Naive B cell (primary cell): ENCODE results near the gene ATAD3C. TPM values are rescaled to one million over a fixed set of nuclear protein-coding genes. Genes with fewer than 3 reads are reported as not detected.
A peak's percentile ranks its signal among the peaks of the same experiment; 100 is the strongest.
"Not testable (repeated sequence)": the region's sequence is repeated elsewhere in the genome, so short reads cannot be mapped to it uniquely, and the experiment has no call there.

Experiments used
- ATAC-seq, 2 donors: fragments of 150-1000 bp; cut with Tn5 transposase; 2 replicates each; pipeline ENCODE4 v1.10.0; 2021; ENCODE audit warnings: low read depth in 2 of 2, mild to moderate bottlenecking in 2 of 2, moderate library complexity in 2 of 2
- DNase-seq: peaks from one replicate; pipeline ENCODE4 v3.0.0; 2022
- H3K27ac Mint-ChIP-seq, 6 donors: one replicate each; pipeline ENCODE4 v1.8.0; 2020 to 2022; ENCODE audit warnings: mild to moderate bottlenecking in 6 of 6, mixed read lengths in 6 of 6, moderate library complexity in 5 of 6, inconsistent platforms in 2 of 6
- H3K27me3 Mint-ChIP-seq, 3 donors: one replicate each; pipeline ENCODE4 v1.8.0; 2021 to 2022; ENCODE audit warnings: mixed read lengths in 3 of 3, mild to moderate bottlenecking in 1 of 3
- H3K36me3 Mint-ChIP-seq, 2 donors: one replicate each; pipeline ENCODE4 v1.8.0; 2020 to 2022; ENCODE audit warnings: mixed read lengths in 2 of 2, inconsistent platforms in 1 of 2, mild to moderate bottlenecking in 1 of 2
- H3K4me1 Mint-ChIP-seq, 3 donors: one replicate each; pipeline ENCODE4 v1.8.0; 2020 to 2022; ENCODE audit warnings: mixed read lengths in 3 of 3, inconsistent platforms in 1 of 3, mild to moderate bottlenecking in 1 of 3, moderate library complexity in 1 of 3
- H3K4me3 Mint-ChIP-seq, 8 donors: one replicate each; pipeline ENCODE4 v1.8.0; 2020 to 2022; ENCODE audit warnings: mild to moderate bottlenecking in 8 of 8, mixed read lengths in 8 of 8, moderate library complexity in 8 of 8, inconsistent platforms in 2 of 8
- H3K9me3 Mint-ChIP-seq, 7 donors: one replicate each; pipeline ENCODE4 v1.8.0; 2020 to 2022; ENCODE audit warnings: mixed read lengths in 7 of 7, mild to moderate bottlenecking in 5 of 7, inconsistent platforms in 2 of 7, moderate library complexity in 1 of 7
- polyA plus RNA-seq, 6 donors: library from polyadenylated mRNA; unstranded; fragments of 300-500 nt; fragmentation: Illumina TruSeq; gene quantifications; one replicate each; pipeline ENCODE4 v1.2.3, GENCODE V29; 2021; ENCODE audit warnings: low read depth in 6 of 6

Gene ATAD3C
- polyA plus RNA-seq, 6 donors from 2014 or later = not detected

DNA sequence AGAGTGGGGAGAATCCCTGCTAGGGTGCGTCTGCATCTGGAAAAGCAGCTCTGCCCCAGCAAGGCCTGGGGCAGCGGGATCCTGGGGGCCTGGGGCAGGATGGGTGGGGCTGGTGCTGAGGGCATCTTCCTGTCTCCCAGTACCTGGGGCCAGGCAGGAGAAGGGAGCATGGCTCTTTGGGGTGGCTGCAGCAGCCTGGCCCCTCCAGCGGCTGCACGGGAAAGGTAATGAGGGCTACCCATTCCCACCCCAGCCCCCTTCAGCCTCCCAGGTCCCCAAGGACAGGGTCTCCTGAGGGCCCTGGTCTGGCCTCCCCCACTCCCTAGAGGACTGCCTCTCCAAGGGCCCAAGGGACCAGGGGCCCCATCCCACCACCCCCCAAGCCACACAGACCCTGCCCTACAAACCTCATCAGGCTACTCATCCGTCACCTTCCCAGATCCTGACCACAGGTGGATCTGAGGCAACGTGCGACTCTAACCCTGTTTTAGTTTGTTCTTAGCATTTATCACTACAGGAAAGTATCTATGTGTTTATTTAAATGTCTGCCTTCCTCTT is 27.5 kb upstream of the ATAD3C start:
- Mint-ChIP-seq H3K27me3 (peaks cover 14 to 54% (median 35%) of the 10 kb centered on the region in 3 donors), H3K27ac (no peak overlapping the region), H3K9me3 (no peaks in the 10 kb centered on the region), H3K4me1 (peaks cover 5 to 15% (median 9%) of the 10 kb centered on the region in 3 donors), H3K36me3 (no peaks in the 10 kb centered on the region), H3K4me3 (no peak overlapping the region)
- ATAC-seq = no peak
- DNase-seq = no peak

DNA sequence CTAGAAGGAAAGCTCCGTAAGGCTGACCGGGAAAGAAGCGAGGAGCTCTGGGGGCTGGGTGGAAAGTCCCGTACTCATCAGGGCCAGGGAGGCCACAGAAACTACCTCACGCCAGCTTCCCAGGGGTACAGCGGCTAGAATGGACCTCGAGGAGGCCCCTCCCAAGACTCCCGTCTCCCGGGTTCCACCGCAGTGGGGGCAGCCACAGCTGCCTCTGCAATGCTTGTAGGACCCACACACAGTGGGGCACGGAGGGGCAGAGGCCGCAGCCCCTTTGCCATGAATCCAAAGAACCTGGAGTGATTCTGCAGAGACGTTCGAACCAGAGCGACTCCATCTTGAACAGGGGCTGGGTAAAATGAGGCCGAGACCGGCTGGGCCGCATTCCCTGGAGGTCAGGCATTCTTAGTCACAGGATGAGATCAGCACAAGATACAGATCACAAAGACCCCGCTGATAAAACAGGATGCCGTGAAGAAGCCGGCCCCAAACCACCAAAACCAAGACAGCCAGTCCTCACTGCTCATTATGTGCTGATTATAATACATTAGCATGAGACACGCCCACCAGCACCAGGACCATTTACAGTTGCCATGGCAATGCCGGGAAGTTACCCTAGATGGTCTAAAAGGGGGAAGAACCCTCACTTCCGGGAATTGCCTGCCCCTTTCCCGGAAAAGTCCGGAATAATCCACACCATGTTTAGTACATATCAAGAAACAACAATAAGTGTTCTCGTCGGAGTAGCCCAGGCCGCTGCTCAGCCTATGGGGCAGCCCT is 26.8 kb upstream of the ATAD3C start:
- Mint-ChIP-seq H3K4me3 (no peak overlapping the region), H3K36me3 (no peaks in the 10 kb centered on the region)
- ATAC-seq = no peak

DNA sequence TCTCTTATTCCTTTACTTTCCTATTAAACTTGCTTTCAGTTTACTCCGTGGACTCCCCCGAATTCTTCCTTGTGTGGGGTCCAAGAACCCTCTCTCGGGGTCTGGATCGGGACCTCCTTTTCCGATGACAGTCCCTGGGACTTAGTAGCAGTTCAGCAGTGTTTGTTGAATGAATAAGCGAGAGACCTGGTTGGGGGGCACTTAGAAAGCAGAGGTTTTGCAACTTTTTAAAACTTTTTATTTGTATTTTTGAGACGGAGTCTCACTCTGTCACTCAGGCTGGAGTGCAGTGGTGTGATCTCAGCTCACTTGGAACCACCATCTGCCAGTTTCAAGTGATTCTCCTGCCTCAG is 26.3 kb upstream of the ATAD3C start:
- Mint-ChIP-seq H3K4me1 (peaks cover 5 to 16% (median 9%) of the 10 kb centered on the region in 3 donors), H3K27me3 (peaks cover 15 to 55% (median 37%) of the 10 kb centered on the region in 3 donors), H3K36me3 (no peaks in the 10 kb centered on the region), H3K4me3 (no peak overlapping the region), H3K27ac (no peak overlapping the region), H3K9me3 (no peaks in the 10 kb centered on the region)
- DNase-seq = no peak
- no peak for ATAC-seq

More for the DNA sequence above, 26.8 kb upstream of the ATAD3C start:
- peaks cover 5 to 15% (median 10%) of the 10 kb centered on the region in 3 donors for H3K4me1 Mint-ChIP-seq
- no peak for DNase-seq
- H3K9me3 Mint-ChIP-seq = no peaks in the 10 kb centered on the region
- peaks cover 14 to 54% (median 35%) of the 10 kb centered on the region in 3 donors for H3K27me3 Mint-ChIP-seq
- no peak overlapping the region for H3K27ac Mint-ChIP-seq

DNA sequence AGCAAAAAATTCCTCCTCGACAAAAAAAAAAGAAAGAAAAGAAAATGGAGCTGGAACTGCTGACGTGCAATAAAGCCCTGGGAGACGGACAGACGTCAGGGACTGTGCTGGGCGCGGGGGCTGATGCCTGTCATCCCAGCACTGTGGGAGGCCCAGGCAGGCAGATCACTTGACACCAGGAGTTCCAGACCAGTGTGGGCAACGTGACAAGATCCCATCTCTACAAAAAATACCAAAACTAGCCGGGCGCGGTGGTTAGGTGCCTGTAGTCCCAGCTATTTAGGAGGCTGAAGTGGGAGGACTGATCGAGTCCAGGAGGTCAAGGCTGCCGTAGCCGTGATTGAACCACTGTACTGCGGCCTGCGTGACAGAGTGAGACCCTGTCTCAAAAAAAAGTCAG is 24.8 kb upstream of the ATAD3C start:
- H3K9me3 Mint-ChIP-seq = peaks cover 0 to 4% (median 0%) of the 10 kb centered on the region in 7 donors
- H3K4me3 Mint-ChIP-seq = peak overlapping the region in 1 of 8 donors; percentile 34
- ATAC-seq = no peak
- peaks cover 19 to 70% (median 48%) of the 10 kb centered on the region in 3 donors for H3K27me3 Mint-ChIP-seq
- H3K4me1 Mint-ChIP-seq = peaks cover 6 to 15% (median 9%) of the 10 kb centered on the region in 3 donors
- H3K36me3 Mint-ChIP-seq = no peaks in the 10 kb centered on the region
- H3K27ac Mint-ChIP-seq = no peak overlapping the region
- no peak for DNase-seq

DNA sequence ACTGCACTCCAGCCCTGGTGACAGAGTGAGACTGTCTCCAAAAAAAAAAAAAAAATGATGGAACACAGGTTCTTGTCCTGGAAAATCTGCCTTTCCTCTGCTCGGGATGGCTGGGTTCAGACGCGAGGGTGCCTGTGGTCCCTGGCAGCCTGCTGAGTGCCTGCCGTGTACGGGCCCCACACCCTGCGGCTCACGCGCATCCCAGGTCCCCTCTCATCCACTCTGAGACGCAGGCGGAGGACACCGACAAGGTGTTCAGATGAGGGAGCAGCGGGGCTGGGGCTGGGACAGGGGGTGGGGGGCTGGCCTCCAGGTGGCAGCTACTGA is 24.1 kb upstream of the ATAD3C start:
- DNase-seq (no peak), ATAC-seq (no peak)
- peaks cover 19 to 77% (median 52%) of the 10 kb centered on the region in 3 donors for H3K27me3 Mint-ChIP-seq
- peaks cover 6 to 15% (median 9%) of the 10 kb centered on the region in 3 donors for H3K4me1 Mint-ChIP-seq
- H3K4me3 Mint-ChIP-seq = no peak overlapping the region
- H3K36me3 Mint-ChIP-seq = no peaks in the 10 kb centered on the region
- H3K9me3 Mint-ChIP-seq = peaks cover 0 to 4% (median 0%) of the 10 kb centered on the region in 7 donors
- H3K27ac Mint-ChIP-seq = no peak overlapping the region

DNA sequence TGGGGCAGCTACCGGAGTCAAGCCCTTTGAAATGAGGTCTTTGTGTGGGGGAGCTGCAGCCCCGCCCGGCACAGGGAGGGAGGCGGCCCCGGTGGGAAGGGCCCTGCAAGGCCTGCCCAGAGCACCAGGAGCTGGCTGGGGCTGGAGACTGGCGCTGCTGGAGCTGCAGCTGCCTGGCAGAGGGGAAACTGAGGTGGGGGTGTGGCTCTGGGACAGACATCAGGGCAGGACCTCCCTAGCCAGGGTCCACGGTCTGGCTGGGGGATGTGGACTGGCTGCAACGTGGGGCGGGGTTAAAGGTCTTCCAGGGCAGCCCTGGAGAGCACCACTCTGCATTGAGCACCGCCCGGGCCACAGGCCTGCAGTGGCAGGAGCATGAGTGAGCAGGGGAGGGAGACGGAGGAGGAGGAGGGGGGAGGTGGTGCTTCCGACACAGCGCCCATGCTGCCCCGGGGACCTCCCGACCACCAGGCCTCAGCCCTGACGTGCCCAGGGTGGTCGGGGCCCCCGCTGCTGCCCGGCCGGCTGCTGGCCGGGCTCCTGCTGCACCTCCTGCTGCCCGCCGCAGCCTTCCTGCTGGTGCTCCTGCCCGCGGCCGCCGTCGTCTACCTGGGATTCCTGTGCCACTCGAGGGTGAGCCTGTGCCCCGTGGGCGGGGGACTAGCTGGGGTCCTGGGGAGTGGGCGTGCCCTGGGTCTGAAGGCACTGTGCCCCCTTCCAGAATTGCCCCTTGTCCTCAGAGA is 23.6 kb upstream of the ATAD3C start:
- peak overlapping the region in 2 of 8 donors; percentile 9 to 33 for H3K4me3 Mint-ChIP-seq
- H3K4me1 Mint-ChIP-seq = peaks cover 5 to 10% (median 6%) of the 10 kb centered on the region in 3 donors
- peaks cover 0 to 4% (median 0%) of the 10 kb centered on the region in 7 donors for H3K9me3 Mint-ChIP-seq
- no peaks in the 10 kb centered on the region for H3K36me3 Mint-ChIP-seq
- H3K27ac Mint-ChIP-seq = peak overlapping the region in 1 of 6 donors; percentile 88
- H3K27me3 Mint-ChIP-seq = peaks cover 19 to 75% (median 47%) of the 10 kb centered on the region in 3 donors
- ATAC-seq (no peak), DNase-seq (no peak)

DNA sequence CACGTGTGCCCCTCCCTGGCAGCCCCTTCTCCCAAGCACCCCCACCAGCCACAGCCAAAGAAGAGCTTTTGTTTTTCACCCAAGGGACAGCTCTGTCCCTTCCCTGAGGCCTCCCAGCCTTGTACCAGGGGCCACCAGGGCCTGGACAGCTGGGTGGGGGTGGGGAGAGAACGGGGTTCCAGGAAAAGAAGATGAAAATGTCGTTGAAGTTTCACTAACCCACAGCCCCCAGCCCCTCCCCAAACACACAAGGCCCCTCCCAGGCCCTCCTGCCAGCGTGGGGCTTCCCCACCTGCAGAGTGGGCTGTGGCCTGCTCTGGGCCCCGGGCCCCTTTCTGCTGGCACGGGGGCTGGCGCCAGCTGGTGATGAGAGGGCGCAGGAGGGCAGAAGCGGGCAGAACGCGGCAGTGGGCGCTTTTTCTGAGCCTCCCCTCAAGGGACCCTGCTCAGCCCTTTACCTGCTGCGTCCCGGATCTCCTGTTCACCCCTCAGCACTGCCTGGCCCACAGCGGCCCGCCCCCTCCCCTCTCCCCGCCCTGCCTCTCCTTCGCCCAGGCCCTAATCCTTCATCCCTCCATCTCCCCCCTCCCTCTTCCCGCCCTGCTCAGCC is 22.9 kb upstream of the ATAD3C start:
- H3K4me3 Mint-ChIP-seq = peak overlapping the region in 1 of 8 donors; percentile 9
- ATAC-seq = peak; percentile 47 to 61
- DNase-seq = no peak
- peaks cover 4 to 8% (median 6%) of the 10 kb centered on the region in 3 donors for H3K4me1 Mint-ChIP-seq
- H3K9me3 Mint-ChIP-seq = peaks cover 0 to 4% (median 0%) of the 10 kb centered on the region in 7 donors
- no peaks in the 10 kb centered on the region for H3K36me3 Mint-ChIP-seq
- H3K27ac Mint-ChIP-seq = peak overlapping the region in 1 of 6 donors; percentile 88
- peaks cover 19 to 73% (median 44%) of the 10 kb centered on the region in 3 donors for H3K27me3 Mint-ChIP-seq

DNA sequence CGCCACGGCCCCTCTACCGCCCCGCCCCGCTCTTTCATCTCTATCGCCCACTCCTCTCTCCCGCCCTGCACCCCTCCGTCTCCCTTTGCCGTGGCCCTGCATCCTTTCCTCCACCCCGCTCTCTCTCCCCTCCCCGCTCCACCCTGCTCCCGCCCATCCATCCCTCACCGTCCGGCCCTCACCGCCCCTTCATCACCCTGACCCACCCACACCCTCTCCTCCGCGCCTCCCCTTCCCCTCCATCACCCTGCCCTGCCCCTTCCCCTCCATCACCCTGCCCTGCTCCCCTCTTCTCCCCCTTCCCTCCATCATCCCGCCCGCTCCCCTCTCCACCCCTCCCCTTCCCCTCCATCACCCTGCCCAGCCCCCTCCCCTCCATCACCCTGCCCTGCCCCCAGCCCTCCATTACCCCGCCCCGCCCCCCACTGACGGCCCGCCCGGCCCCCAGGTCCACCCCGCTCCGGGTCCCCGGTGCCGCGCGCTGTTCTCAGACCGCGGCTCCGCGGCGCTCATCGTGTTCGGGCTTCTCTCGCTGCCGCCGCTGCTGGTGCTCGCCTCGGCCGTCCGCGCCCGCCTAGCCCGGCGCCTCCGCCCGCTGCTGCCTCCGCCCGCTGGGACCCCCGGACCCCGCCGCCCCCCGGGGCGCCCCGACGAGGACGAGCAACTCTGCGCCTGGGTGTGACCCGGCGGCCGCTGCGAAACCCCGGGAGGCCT is 22.2 kb upstream of the ATAD3C start:
- ATAC-seq = peak in 1 of 2 donors; percentile 12
- H3K27ac Mint-ChIP-seq = no peak overlapping the region
- peaks cover 19 to 75% (median 41%) of the 10 kb centered on the region in 3 donors for H3K27me3 Mint-ChIP-seq
- H3K4me1 Mint-ChIP-seq = peaks cover 4 to 8% (median 6%) of the 10 kb centered on the region in 3 donors
- peaks cover 0 to 4% (median 0%) of the 10 kb centered on the region in 7 donors for H3K9me3 Mint-ChIP-seq
- DNase-seq = no peak
- no peaks in the 10 kb centered on the region for H3K36me3 Mint-ChIP-seq
- no peak overlapping the region for H3K4me3 Mint-ChIP-seq

DNA sequence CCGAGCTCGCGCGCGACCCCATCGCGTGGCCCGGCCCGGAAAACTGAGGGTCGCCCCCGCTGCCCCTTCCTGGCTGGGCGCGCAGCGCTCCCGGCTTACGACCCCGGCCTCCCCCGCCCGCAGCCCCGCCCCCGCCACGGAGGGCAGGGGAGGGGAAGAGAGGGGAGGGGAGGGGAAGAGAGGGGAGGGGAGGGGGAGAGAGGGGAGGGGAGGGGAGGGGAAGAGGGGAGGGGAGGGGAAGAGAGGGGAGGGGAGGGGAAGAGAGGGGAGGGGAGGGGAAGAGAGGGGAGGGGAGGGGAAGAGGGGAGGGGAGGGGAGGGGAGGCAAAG is 21.7 kb upstream of the ATAD3C start:
- Mint-ChIP-seq H3K36me3 (no peaks in the 10 kb centered on the region), H3K27ac (no peak overlapping the region), H3K4me3 (no peak overlapping the region), H3K4me1 (peaks cover 4 to 8% (median 6%) of the 10 kb centered on the region in 3 donors), H3K9me3 (peaks cover 0 to 4% (median 0%) of the 10 kb centered on the region in 7 donors), H3K27me3 (peaks cover 17 to 75% (median 40%) of the 10 kb centered on the region in 3 donors)
- DNase-seq (no peak), ATAC-seq (no peak)

DNA sequence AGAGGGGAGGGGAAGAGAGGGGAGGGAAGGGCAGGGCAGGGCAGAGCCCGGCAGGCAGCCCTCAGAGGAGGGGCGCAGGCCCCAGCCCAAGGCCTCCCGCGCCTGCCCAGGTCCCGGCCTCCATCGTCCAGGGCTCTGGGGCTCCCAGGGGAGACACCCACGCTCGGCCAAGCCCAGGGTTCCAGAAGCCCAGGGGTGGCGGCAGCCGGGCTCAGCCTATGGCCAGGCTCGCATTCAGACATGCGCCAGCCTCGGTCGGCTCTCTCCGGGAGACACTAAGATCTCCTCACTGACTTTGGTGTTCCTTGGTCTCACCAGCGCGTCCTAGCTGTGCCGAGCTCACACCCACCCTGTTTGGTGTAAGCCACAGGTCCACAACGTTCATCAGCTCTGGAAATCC is 21.3 kb upstream of the ATAD3C start:
- H3K4me3 Mint-ChIP-seq = peak overlapping the region in 5 of 8 donors; percentile 36 to 66 (median 53)
- H3K36me3 Mint-ChIP-seq = no peaks in the 10 kb centered on the region
- H3K9me3 Mint-ChIP-seq = peaks cover 0 to 4% (median 0%) of the 10 kb centered on the region in 7 donors
- ATAC-seq (no peak), DNase-seq (no peak)
- H3K27me3 Mint-ChIP-seq = peaks cover 13 to 75% (median 36%) of the 10 kb centered on the region in 3 donors
- H3K27ac Mint-ChIP-seq = peak overlapping the region in 1 of 6 donors; percentile 92
- peaks cover 4 to 8% (median 6%) of the 10 kb centered on the region in 3 donors for H3K4me1 Mint-ChIP-seq

DNA sequence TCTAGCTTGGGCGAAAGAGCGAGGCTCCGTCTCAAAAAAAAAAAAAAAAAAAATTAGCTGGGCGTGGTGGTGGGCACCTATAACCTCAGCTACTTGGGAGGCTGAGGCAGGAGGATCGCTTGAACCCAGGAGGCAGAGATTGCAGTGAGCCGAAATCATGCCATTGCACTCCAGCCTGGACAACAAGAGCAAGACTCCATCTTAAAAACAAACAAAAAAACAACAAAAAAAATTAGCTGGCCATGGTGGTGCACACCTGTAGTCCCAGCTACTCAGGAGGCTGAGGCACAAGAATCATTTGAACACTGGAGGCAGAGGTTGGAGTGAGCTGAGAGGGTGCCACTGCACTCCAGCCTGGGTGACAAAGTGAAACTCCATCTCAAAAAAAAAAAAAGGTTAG is 20.5 kb upstream of the ATAD3C start:
- H3K36me3 Mint-ChIP-seq, H3K27ac Mint-ChIP-seq, H3K4me1 Mint-ChIP-seq, H3K9me3 Mint-ChIP-seq, DNase-seq, ATAC-seq: not testable (repeated sequence)
- Mint-ChIP-seq H3K27me3 (peaks cover 12 to 78% (median 36%) of the 10 kb centered on the region in 3 donors), H3K4me3 (peak overlapping the region in 1 of 8 donors; percentile 77)

DNA sequence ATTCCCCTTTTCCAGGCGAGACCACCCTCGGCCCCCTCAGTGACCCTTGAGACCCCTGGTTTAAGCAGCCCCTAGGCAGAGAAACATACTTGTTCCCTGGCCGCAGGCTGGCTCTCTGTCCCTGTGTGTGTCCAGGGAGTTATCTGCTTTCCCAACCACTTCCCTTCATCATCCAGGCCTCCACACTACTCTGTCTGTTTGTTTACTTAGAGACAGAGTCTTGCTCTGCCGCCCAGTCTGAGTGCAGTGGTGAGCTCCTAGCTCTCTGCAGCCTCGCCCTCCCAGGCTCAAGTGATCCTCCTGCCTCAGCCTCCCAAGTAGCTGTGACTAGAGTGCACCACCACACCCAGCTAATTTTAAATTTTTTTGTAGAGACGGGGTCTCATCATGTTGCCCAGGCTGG is 19.8 kb upstream of the ATAD3C start:
- DNase-seq = no peak
- H3K27me3 Mint-ChIP-seq = peaks cover 8 to 78% (median 36%) of the 10 kb centered on the region in 3 donors
- ATAC-seq = no peak
- H3K4me3 Mint-ChIP-seq = no peak overlapping the region
- H3K36me3 Mint-ChIP-seq = no peaks in the 10 kb centered on the region
- peaks cover 4 to 15% (median 6%) of the 10 kb centered on the region in 3 donors for H3K4me1 Mint-ChIP-seq
- H3K9me3 Mint-ChIP-seq = peaks cover 0 to 4% (median 0%) of the 10 kb centered on the region in 7 donors
- no peak overlapping the region for H3K27ac Mint-ChIP-seq
